HEK293T (cell line): ENCODE measurements around the gene ALPK1.

Source experiments
- ARNT ChIP-seq: fragments of 450-650 bp; IDR thresholded peaks from 2 replicates; pipeline ENCODE4 v1.6.1; 2017; ENCODE audit warnings: mild to moderate bottlenecking
- BHLHE40 ChIP-seq: fragments of 450-650 bp; IDR thresholded peaks from 2 replicates; pipeline ENCODE4 v1.6.1; 2016; ENCODE audit warnings: mild to moderate bottlenecking, moderate library complexity, borderline replicate concordance
- ELF4 ChIP-seq: fragments of 450-650 bp; IDR thresholded peaks from 2 replicates; pipeline ENCODE4 v1.6.1; 2017; ENCODE audit warnings: antibody characterized with exemption
- FOXA1 ChIP-seq: fragments of 450-650 bp; IDR thresholded peaks from 2 replicates; pipeline ENCODE4 v1.6.1; 2016; ENCODE audit warnings: mild to moderate bottlenecking
- FOXM1 ChIP-seq: fragments of 450-650 bp; IDR thresholded peaks from 2 replicates; pipeline ENCODE4 v1.6.1; 2017; ENCODE audit warnings: mild to moderate bottlenecking, borderline replicate concordance
- HDGF ChIP-seq: fragments of 450-650 bp; IDR thresholded peaks from 2 replicates; pipeline ENCODE4 v1.6.1; 2017; ENCODE audit warnings: antibody characterized with exemption, borderline replicate concordance
- L3MBTL2 ChIP-seq: fragments of 450-650 bp; conservative IDR thresholded peaks from 2 replicates; pipeline ENCODE4 v1.6.1; 2016; ENCODE audit warnings: mild to moderate bottlenecking
- LEF1 ChIP-seq: fragments of 450-650 bp; IDR thresholded peaks from 2 replicates; pipeline ENCODE4 v1.6.1; 2017; ENCODE audit warnings: mild to moderate bottlenecking, borderline replicate concordance
- PKNOX1 ChIP-seq: fragments of 450-650 bp; IDR thresholded peaks from 2 replicates; pipeline ENCODE4 v1.6.1; 2016
- SP1 ChIP-seq: fragments of 450-650 bp; IDR thresholded peaks from 2 replicates; pipeline ENCODE4 v1.6.1; 2017
- SUZ12 ChIP-seq: fragments of 450-650 bp; IDR thresholded peaks from 2 replicates; pipeline ENCODE4 v1.6.1; 2016; ENCODE audit warnings: mild to moderate bottlenecking
- TARDBP ChIP-seq: fragments of 450-650 bp; IDR thresholded peaks from 2 replicates; pipeline ENCODE4 v1.6.1; 2016
- ZNF384 ChIP-seq: fragments of 450-650 bp; IDR thresholded peaks from 2 replicates; pipeline ENCODE4 v1.6.1; 2016

- no peak for TF ChIP-seq SUZ12
- TF ChIP-seq PKNOX1: no peak
- no peak for TF ChIP-seq ELF4
- TF ChIP-seq BHLHE40: no peak
- TF ChIP-seq SP1: no peak
- TF ChIP-seq FOXM1: no peak
- TF ChIP-seq L3MBTL2: no peak
- TF ChIP-seq TARDBP: no peak
- no peak for TF ChIP-seq LEF1
- TF ChIP-seq FOXA1: no peak
- no peak for TF ChIP-seq ZNF384
- no peak for TF ChIP-seq HDGF
- TF ChIP-seq ARNT: no peak
These were observed 19.3 kb upstream of the ALPK1 start for GRCh38 chr4:112277705-112278448.
